H4 (cell line): ENCODE results near the gene OR8B8. TPM values are rescaled to one million over a fixed set of nuclear protein-coding genes. Genes with fewer than 3 reads are reported as not detected.
"Not testable (repeated sequence)": the region's sequence is repeated elsewhere in the genome, so short reads cannot be mapped to it uniquely, and the experiment has no call there.

ENCODE experiments used
- DNase-seq: peaks from one replicate; pipeline ENCODE4 v3.0.0-alpha.2; 2015; ENCODE audit warnings: low spot score
- total RNA-seq: library from RNA; depleted of rRNA; stranded (reverse); fragments of >200 nt; shearing (Covaris generic); gene quantifications from 2 replicates; pipeline ENCODE4 v1.2.3, GENCODE V29; 2014; rRNA removed

Gene OR8B8
- total RNA-seq, 1 experiment from 2014 or later, result not detected

GRCh38 chr11:124442442-124442841, 3.1 kb downstream of the OR8B8 start:
- no peak for DNase-seq

DNA sequence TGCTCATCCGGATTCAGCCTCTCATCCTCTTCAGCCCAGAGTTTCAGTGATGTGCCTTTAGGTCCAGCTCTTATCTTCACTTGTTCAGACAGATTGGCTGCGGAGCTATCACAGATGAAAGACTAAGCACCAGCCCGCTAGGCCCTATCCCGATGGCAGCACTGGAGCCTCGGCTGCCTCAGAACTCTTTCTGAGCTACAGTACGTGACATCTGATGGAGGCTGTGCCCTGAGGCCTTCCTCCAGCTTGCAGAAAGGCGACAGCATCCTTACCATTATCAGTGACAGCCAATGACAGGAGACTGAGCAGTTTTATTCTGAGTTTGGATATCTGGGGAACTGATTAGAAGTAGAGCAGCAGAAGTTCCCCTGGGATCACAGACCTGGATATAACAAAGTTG, 4.0 kb downstream of the OR8B8 start:
- no peak for DNase-seq

- DNase-seq, result no peak
Observed at GRCh38 chr11:124441081-124441480, 4.4 kb downstream of the OR8B8 start.

DNA sequence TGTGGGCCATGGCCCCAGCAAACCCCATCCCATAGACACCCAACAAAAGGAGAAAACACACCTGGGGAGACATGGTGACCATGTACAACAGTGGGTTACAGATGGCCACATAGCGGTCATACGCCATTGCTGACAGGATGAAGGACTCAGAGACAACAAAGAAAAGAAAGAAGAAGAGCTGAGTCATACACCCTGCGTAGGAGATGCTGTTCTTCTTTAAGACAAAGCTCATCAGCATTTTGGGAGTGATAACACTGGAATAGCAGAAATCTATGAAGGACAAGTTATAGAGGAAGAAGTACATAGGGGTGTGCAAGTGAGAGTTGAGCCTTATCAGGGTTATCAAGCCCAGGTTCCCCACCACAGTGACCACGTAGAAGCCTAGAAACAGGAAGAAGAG, 4.9 kb downstream of the OR8B8 start:
- no peak for DNase-seq

GRCh38 chr11:124434699-124435098, 10.8 kb downstream of the OR8B8 start:
- DNase-seq, result no peak

DNA sequence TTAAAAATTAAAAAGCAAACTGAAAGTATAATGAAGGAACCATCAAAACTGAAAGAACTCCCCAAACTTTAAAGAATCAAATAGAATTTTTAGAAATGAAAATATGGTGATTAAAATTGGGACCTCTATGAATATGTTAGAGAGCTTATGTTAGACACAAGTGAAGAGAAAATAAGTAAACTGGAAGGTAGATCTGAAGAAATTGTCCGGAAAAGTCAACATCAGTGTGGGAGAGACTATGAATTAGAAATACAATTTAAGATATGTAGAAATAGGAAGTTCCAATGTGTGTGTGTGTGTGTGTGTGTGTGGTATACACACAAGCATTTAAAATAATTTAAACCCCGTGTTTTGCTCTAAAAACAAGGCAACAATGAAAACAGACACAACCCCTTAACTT, 15.9 kb downstream of the OR8B8 start:
- DNase-seq, result no peak

- no peak for DNase-seq
Observed at GRCh38 chr11:124424384-124424921, 21.0 kb downstream of the OR8B8 start, which contains the start of gene OR8B4. OR8B4 (minus strand) TSS chr11:124424871; CDS start chr11:124424871, 0 bp downstream.

DNA sequence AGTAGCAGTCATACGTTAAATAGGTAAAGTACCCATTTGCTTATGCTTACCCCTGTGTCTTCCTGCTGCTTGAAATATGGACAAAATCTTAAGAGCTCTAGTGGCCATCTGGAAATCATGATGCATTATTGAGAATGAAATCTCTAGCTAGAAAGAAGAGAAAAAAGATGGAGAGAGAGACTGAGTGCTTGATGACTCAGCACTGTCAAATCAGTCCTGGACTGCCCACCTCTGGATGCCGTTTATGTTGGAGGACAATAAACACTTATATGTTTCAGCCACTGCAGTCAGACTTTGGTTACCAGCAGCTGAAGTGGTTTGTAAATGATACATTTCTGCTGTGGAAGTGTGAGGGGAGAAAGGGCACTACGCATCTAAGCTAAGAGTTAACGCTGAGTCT, 24.5 kb downstream of the OR8B8 start:
- no peak for DNase-seq

DNA sequence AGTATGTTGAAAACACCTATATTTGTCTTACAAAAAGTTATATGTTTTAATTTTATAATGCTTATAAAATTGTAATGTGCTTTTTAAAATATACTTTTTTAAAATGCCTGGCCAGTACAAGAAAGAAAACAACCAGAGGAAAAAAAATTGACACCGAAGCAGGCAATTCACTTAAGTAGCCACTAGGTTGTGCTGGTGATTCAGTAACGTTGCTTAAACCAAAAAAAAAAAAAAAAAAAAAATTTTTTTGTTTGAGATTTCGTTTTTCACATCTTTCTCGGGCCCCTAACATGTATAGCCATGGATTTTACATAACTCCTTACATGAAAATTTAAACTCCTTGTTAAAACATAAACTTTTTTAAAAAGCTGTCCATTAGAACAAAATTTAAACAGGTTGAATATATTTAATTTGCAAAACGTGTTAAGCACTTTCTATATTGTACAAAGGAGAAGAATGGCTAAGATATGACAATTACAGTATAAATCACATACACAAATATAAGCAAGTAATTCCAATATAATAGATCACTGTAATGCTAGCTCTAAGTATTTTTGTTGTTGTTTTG, 30.1 kb downstream of the OR8B8 start:
- DNase-seq, result peak; percentile 39

DNA sequence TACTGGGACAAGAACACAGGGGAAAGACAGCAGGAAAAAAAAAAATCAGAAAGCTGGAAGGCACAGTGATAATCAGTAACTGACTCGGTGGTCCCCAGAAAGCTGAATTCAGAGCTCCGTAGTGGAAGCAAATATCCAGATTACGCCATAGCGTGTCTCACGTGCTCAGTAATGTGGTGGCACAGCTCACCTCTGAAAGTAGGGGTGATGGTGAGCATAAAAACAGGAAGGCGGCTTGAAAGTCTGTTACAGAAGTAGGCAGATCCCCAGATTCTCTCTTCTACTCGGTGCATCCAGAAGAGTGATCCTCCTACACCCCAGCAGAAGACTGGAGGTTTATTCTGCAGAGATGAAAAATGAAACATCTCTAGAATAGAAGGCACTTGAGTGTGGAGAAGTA, 35.6 kb downstream of the OR8B8 start:
- no peak for DNase-seq

DNA sequence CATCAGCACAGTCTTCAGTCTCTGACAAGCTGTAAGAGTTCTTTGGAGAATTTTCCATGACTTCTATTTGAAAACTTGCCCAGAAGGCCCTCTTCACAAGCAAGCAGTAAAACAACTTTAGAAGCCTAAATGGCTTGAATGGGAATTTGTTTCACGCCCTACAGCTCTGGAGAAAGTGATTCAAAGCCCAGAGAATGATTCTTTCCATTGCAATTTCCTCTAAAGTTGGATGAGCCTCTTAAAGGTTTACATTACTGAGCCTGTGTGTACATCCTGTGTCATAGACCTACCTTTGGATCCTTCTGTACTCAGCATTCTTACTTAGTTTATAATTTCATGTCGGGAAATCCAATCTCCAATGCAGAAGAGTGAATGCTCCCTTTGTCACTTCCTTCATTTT, 39.9 kb downstream of the OR8B8 start:
- DNase-seq, result no peak

GRCh38 chr11:124403186-124403585, 42.3 kb downstream of the OR8B8 start:
- not testable (repeated sequence) for DNase-seq

GRCh38 chr11:124402326-124402922, 43.1 kb downstream of the OR8B8 start:
- peak; percentile 76 for DNase-seq

DNA sequence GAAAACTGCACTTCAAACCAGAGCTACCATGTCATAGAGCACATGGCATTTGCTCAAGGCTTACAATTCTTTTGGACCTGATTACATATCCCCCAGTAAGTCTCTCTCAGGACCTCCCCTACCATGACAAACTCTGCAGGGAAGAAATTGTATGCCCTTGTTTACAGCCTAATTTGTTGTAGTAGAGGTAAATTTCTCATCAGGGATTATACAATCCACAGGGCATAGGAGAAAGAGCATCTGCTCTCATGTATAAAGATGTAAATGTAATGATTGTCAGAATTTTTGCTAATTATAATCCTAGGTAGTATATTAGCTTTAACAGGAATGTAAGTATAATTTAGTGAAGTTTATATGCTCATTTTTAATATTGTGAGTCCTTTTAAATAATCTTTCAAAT, 46.6 kb downstream of the OR8B8 start, which contains the start of gene OR8B3:
Gene OR8B3, minus strand, starts transcription at position 101 of the 400 bp plus-strand sequence. CDS start 1,673 bp downstream, outside the sequence.
- DNase-seq, result no peak

- DNase-seq, result not testable (repeated sequence)
Observed at GRCh38 chr11:124396847-124397246, 48.6 kb downstream of the OR8B8 start.

GRCh38 chr11:124394408-124394807, 51.1 kb downstream of the OR8B8 start:
- peak; percentile 30 for DNase-seq

Other genes starting within 250 kb of the OR8B8 start
- gene OR8G1, start 204.6 kb downstream of the OR8B8 start, total RNA-seq, result not detected in 2 replicates
- gene OR8G5, start 189.3 kb downstream of the OR8B8 start, total RNA-seq, result not detected in 2 replicates
- not detected in 2 replicates for gene OR8D1, start 131.7 kb downstream of the OR8B8 start, total RNA-seq
- not detected in 2 replicates for gene OR8D2, start 125.5 kb downstream of the OR8B8 start, total RNA-seq
- gene OR8B2, start 61.2 kb downstream of the OR8B8 start, total RNA-seq, result not detected in 2 replicates
- gene OR8B3, start 46.7 kb downstream of the OR8B8 start, total RNA-seq, result not detected in 2 replicates
- not detected in 2 replicates for gene OR8B4, start 20.8 kb downstream of the OR8B8 start, total RNA-seq
- gene OR8B12, start 98.0 kb upstream of the OR8B8 start, total RNA-seq, result not detected in 2 replicates
- gene OR8A1, start 124.3 kb upstream of the OR8B8 start, total RNA-seq, result not detected in 2 replicates
- gene PANX3, start 165.7 kb upstream of the OR8B8 start, total RNA-seq, result not detected in 2 replicates
- 22.8 and 24.8 TPM in 2 replicates for gene TBRG1, start 177.2 kb upstream of the OR8B8 start, total RNA-seq
- 18.7 and 22.8 TPM in 2 replicates for gene SIAE, start 228.0 kb upstream of the OR8B8 start, total RNA-seq
- gene SPA17, start 228.2 kb upstream of the OR8B8 start, total RNA-seq, result 18.6 and 22.4 TPM in 2 replicates